ENCODE data around the gene RAD54L. TPM values are rescaled to one million over a fixed set of nuclear protein-coding genes. Genes with fewer than 3 reads are reported as not detected.
"Not testable (repeated sequence)": the region's sequence is repeated elsewhere in the genome, so short reads cannot be mapped to it uniquely, and the experiment has no call there.

Gene RAD54L
- total and polyA plus RNA-seq, 2 of the 4 experiments (the other 2 are of a cell fraction), result 4.8 to 10.6 TPM

GRCh38 chr1:46317323-46317722, 69.8 kb downstream of the RAD54L start:
- Histone ChIP-seq H3K23ac (ENCODE audit: low read depth, low read length) (no peak overlapping the region), H3K36me3 (ENCODE audit: control insufficient read depth, insufficient read depth, low read length) (peaks cover 23% of the 10 kb centered on the region), H3K14ac (replicated peaks; ENCODE audit: low read depth, low read length) (no peak overlapping the region), H2AFZ (replicated peaks; ENCODE audit: low read length, poor library complexity) (no peak overlapping the region), H3K9ac (ENCODE audit: low read depth, low read length) (no peak overlapping the region), H3K18ac (ENCODE audit: low read depth, low read length) (no peak overlapping the region), H4K20me1 (ENCODE audit: insufficient read depth, low read length) (no peaks in the 10 kb centered on the region; the same call in none of the 2 replicates), H3K4ac (ENCODE audit: low read depth, low read length) (no peak overlapping the region), H4K8ac (ENCODE audit: low read depth in 2 of 2, low read length in 2 of 2) (no peak overlapping the region), H3K9me3 (ENCODE audit: control insufficient read depth, insufficient read depth, low read length) (no peaks in the 10 kb centered on the region), H4K91ac (ENCODE audit: insufficient read depth, low read depth, low read length) (no peak overlapping the region), H2BK20ac (ENCODE audit: low read depth, low read length) (no peak overlapping the region), H3K27me3 (ENCODE audit: control insufficient read depth, insufficient read depth, low read length) (no peaks in the 10 kb centered on the region), H2AK9ac (replicated peaks; ENCODE audit: low read depth, low read length, poor library complexity) (no peak overlapping the region), H3K4me3 (ENCODE audit: insufficient read depth, low read depth, low read length) (no peak overlapping the region), H2BK15ac (ENCODE audit: low read depth, low read length) (no peak overlapping the region), H3K56ac (ENCODE audit: extremely low read depth, insufficient read depth, low read length) (no peak overlapping the region), H3K4me1 (ENCODE audit: control insufficient read depth, insufficient read depth, low read length) (no peaks in the 10 kb centered on the region), H2AK5ac (ENCODE audit: low read depth, low read length) (no peak overlapping the region), H2BK5ac (ENCODE audit: low read depth, low read length, poor library complexity, severe bottlenecking) (no peak overlapping the region), H3K9me1 (ENCODE audit: insufficient read depth, low read length) (0 out of 2 replicates have a peak, but pooled peaks cover 3% of the 10 kb centered on the region), H4K5ac (ENCODE audit: low read depth, low read length) (no peak overlapping the region), H3K79me1 (ENCODE audit: low read depth in 1 of 2, low read length in 2 of 2) (no peaks in the 10 kb centered on the region), H2BK120ac (ENCODE audit: low read depth, low read length) (no peak overlapping the region), H3K27ac (ENCODE audit: insufficient read depth, low read length) (no peak overlapping the region), H3K4me2 (ENCODE audit: low read depth, low read length) (no peak overlapping the region)
- dilution Hi-C loops (cut with HindIII; ENCODE audit: low sequenced_read_pairs, unreplicated experiment) (no loop called here), intact Hi-C loops (cut with micrococcal nuclease) (no loop called here), in situ Hi-C loops (cut with MboI; ENCODE audit: low sequenced_read_pairs) (no loop called here)
- DNase-seq (no peak), ATAC-seq (ENCODE audit: low read depth) (no peak)
- TF ChIP-seq MAZ (IDR thresholded peaks at IDR 0.05; ENCODE audit: borderline replicate concordance, low read depth, low read length) (no peak), MXI1 (IDR thresholded peaks at IDR 0.05; ENCODE audit: borderline replicate concordance, low read depth, low read length) (no peak), RAD21 (IDR thresholded peaks at IDR 0.05; ENCODE audit: low read length) (no peak)
- BruUV-seq (replicated peaks), result no TSS peak
- no CpG with 5 or more reads among the region's 1 CpG for WGBS, 2 experiments (ENCODE audit: extremely low coverage in 2 of 2, insufficient read length in 1 of 2)
- ChIA-PET POLR2A (ENCODE audit: unreplicated experiment) (no interaction called here), CTCF (no interaction called here)

DNA sequence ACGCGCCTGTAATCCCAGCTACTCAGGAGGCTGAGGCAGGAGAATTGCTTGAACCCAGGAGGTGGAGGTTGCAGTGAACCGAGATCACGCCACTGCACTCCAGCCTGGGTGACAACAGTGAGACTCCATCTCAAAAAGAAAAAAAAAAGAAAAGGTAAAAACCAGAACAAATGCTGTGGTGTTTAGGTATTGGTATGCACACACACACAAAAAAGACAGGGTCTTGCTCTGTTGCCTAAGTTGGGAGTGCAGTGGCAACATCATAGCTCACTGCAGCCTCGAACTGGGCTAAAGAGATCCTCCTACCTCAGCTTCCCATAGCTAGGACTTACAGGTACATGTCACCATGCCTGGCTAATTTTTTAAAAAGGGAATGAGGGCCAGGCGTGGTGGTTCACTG, 71.7 kb downstream of the RAD54L start:
- CTCF ChIA-PET, result not testable (repeated sequence)

More for the DNA sequence above, 71.7 kb downstream of the RAD54L start:
- POLR2A ChIA-PET (ENCODE audit: unreplicated experiment); H2AK9ac ChIP-seq (replicated peaks; ENCODE audit: low read depth, low read length, poor library complexity); H3K18ac ChIP-seq (ENCODE audit: low read depth, low read length); DNase-seq; H3K27me3 ChIP-seq (ENCODE audit: control insufficient read depth, insufficient read depth, low read length); H4K8ac ChIP-seq (ENCODE audit: low read depth in 2 of 2, low read length in 2 of 2); H4K20me1 ChIP-seq (ENCODE audit: insufficient read depth, low read length); in situ Hi-C loops (cut with MboI; ENCODE audit: low sequenced_read_pairs); H3K23ac ChIP-seq (ENCODE audit: low read depth, low read length); H3K4me1 ChIP-seq (ENCODE audit: control insufficient read depth, insufficient read depth, low read length); H2BK15ac ChIP-seq (ENCODE audit: low read depth, low read length); H2BK5ac ChIP-seq (ENCODE audit: low read depth, low read length, poor library complexity, severe bottlenecking); intact Hi-C loops (cut with micrococcal nuclease); H3K9me3 ChIP-seq (ENCODE audit: control insufficient read depth, insufficient read depth, low read length); H3K9me1 ChIP-seq (ENCODE audit: insufficient read depth, low read length); H2AK5ac ChIP-seq (ENCODE audit: low read depth, low read length); H3K56ac ChIP-seq (ENCODE audit: extremely low read depth, insufficient read depth, low read length); BruUV-seq (replicated peaks); H2BK20ac ChIP-seq (ENCODE audit: low read depth, low read length); H3K4me2 ChIP-seq (ENCODE audit: low read depth, low read length); H3K79me1 ChIP-seq (ENCODE audit: low read depth in 1 of 2, low read length in 2 of 2); H4K5ac ChIP-seq (ENCODE audit: low read depth, low read length); H3K4ac ChIP-seq (ENCODE audit: low read depth, low read length); H3K14ac ChIP-seq (replicated peaks; ENCODE audit: low read depth, low read length); H4K91ac ChIP-seq (ENCODE audit: insufficient read depth, low read depth, low read length); ATAC-seq (ENCODE audit: low read depth); H3K27ac ChIP-seq (ENCODE audit: insufficient read depth, low read length); H3K4me3 ChIP-seq (ENCODE audit: insufficient read depth, low read depth, low read length); H2BK120ac ChIP-seq (ENCODE audit: low read depth, low read length); dilution Hi-C loops (cut with HindIII; ENCODE audit: low sequenced_read_pairs, unreplicated experiment); H2AFZ ChIP-seq (replicated peaks; ENCODE audit: low read length, poor library complexity); H3K9ac ChIP-seq (ENCODE audit: low read depth, low read length): not testable (repeated sequence)
- H3K36me3 ChIP-seq (ENCODE audit: control insufficient read depth, insufficient read depth, low read length), result peaks cover 11% of the 10 kb centered on the region
- WGBS, 2 experiments (ENCODE audit: extremely low coverage in 2 of 2, insufficient read length in 1 of 2), result no CpG with 5 or more reads among the region's 6 CpGs
